Breast epithelium (tissue), 3 donors: ENCODE data around the gene IER5L.

Source experiments
- POLR2A ChIP-seq: fragments of 450-650 bp; IDR thresholded peaks from one replicate; pipeline ENCODE4 v1.6.1; 2016; ENCODE audit warnings: antibody characterized with exemption, mild to moderate bottlenecking, moderate library complexity
- TF ChIP-seq, protein P1 (sequence below), 3 donors: fragments of 450-650 bp; IDR thresholded peaks; one replicate each; pipeline ENCODE4 v1.5.1; 2016 to 2017; ENCODE audit warnings: antibody characterized with exemption in 3 of 3, mild to moderate bottlenecking in 3 of 3, moderate library complexity in 3 of 3

DNA sequence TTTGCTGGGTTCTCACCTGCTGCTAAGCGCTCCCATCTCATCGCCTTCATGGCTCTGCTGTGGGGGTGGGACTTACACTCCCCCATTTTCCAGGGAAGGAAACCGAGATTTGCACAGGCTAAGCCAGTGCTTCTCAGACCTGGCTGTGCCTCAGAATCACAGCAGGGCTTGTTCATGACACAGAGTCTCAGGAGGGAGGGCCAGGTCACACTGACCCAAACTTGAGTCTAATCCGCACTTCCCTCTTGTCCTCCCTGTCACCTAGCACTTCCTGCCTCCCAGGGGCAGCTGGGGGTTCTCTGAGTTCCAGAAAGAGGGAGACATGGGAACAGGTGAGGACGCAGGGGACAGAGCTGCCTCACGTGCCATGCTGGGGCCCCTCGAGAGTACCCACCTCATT is 15.6 kb upstream of the IER5L start:
- no peak for TF ChIP-seq POLR2A
- TF ChIP-seq, protein P1, sequence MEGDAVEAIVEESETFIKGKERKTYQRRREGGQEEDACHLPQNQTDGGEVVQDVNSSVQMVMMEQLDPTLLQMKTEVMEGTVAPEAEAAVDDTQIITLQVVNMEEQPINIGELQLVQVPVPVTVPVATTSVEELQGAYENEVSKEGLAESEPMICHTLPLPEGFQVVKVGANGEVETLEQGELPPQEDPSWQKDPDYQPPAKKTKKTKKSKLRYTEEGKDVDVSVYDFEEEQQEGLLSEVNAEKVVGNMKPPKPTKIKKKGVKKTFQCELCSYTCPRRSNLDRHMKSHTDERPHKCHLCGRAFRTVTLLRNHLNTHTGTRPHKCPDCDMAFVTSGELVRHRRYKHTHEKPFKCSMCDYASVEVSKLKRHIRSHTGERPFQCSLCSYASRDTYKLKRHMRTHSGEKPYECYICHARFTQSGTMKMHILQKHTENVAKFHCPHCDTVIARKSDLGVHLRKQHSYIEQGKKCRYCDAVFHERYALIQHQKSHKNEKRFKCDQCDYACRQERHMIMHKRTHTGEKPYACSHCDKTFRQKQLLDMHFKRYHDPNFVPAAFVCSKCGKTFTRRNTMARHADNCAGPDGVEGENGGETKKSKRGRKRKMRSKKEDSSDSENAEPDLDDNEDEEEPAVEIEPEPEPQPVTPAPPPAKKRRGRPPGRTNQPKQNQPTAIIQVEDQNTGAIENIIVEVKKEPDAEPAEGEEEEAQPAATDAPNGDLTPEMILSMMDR (IDR thresholded peaks at IDR 0.05) = no peak
